ENCODE measurements around the gene ABCC2.

- TF ChIP-seq CTCF (IDR thresholded peaks at IDR 0.05; ENCODE audit: low read depth, low read length) (no peak), EZH2phosphoT487 (IDR thresholded peaks at IDR 0.05; ENCODE audit: low read depth) (no peak)
These were observed 26.3 kb upstream of the ABCC2 start for GRCh38 chr10:99756159-99756558.

All from OCI-LY3 (cell line).